ENCODE measurements around the gene RCBTB1.
"Not testable (repeated sequence)": the region's sequence is repeated elsewhere in the genome, so short reads cannot be mapped to it uniquely, and the experiment has no call there.

The RCBTB1 gene

GRCh38 chr13:49590714-49591113 is 5.4 kb upstream of the RCBTB1 start:
- not testable (repeated sequence) for ATAC-seq (replicated peaks); H3K4me1 Mint-ChIP-seq (ENCODE audit: low read depth in 2 of 2); H3K4me3 Mint-ChIP-seq; DNase-seq; H3K9me3 Mint-ChIP-seq; H3K27me3 Mint-ChIP-seq; H3K27ac Mint-ChIP-seq; H3K36me3 Mint-ChIP-seq (ENCODE audit: insufficient read depth)

GRCh38 chr13:49587311-49587847 is 2.0 kb upstream of the RCBTB1 start:
- Mint-ChIP-seq H3K36me3 (ENCODE audit: insufficient read depth) (no peaks in the 10 kb centered on the region), H3K9me3 (no peaks in the 10 kb centered on the region), H3K27ac (no peak overlapping the region), H3K4me3 (no peak overlapping the region), H3K27me3 (no peaks in the 10 kb centered on the region), H3K4me1 (ENCODE audit: low read depth in 2 of 2) (peaks cover 9 to 13% of the 10 kb centered on the region in 2 donors)
- ATAC-seq (replicated peaks) (no peak), DNase-seq (no peak)

DNA sequence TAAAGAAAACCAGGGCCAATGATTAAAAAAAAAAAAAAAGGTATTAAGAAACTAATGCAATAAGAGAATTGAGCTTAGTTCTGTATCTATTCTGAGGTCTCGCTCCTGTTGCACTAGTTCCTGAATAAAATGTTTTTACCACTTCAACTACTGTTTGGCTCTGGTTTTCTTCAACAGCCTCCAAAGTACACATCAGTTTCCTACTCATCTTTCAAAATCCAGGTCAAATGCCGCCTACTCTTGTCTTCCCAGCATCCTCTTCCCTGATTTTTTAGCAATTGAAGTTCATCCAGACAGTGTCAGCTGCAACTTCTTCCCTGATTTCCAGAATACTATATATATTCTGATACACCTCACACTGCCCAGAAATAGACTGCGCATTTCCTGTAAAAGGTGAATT is 1.4 kb upstream of the RCBTB1 start:
- H3K27ac Mint-ChIP-seq: no peak overlapping the region
- peaks cover 9 to 15% of the 10 kb centered on the region in 2 donors for H3K4me1 Mint-ChIP-seq (ENCODE audit: low read depth in 2 of 2)
- no peaks in the 10 kb centered on the region for H3K36me3 Mint-ChIP-seq (ENCODE audit: insufficient read depth)
- ATAC-seq (replicated peaks) (no peak), DNase-seq (no peak)
- H3K27me3 Mint-ChIP-seq: no peaks in the 10 kb centered on the region
- no peaks in the 10 kb centered on the region for H3K9me3 Mint-ChIP-seq
- H3K4me3 Mint-ChIP-seq: peak overlapping the region; percentile 82 to 96

DNA sequence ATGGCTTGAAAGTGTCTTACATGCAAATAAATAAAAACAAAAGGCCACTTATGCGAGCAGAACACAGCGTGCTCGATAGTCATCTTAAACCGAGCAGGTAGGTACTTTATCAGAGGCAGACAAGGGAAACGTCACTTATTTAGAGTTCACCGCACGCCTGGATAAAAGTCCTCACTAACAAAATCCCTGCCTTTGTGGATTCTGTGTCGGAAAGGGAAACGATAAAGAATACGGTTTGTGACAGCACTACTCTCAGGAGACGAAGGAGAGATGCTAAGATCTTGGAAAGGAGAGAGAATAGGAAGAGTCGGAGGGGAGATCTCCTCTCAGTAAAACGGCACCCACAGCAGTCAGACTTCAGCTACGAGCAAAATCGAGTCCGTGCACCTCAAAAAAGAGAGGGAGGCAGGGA is 581 bp downstream of the RCBTB1 start:
- peak overlapping the region; percentile 86 to 94 for H3K27ac Mint-ChIP-seq
- H3K27me3 Mint-ChIP-seq: no peaks in the 10 kb centered on the region
- ATAC-seq (replicated peaks) (peak; percentile 10), DNase-seq (no peak)
- H3K4me1 Mint-ChIP-seq (ENCODE audit: low read depth in 2 of 2): peaks cover 17 to 24% of the 10 kb centered on the region in 2 donors
- H3K4me3 Mint-ChIP-seq: peak overlapping the region; percentile 82 to 96
- no peaks in the 10 kb centered on the region for H3K9me3 Mint-ChIP-seq
- H3K36me3 Mint-ChIP-seq (ENCODE audit: insufficient read depth): peaks cover 6% of the 10 kb centered on the region

GRCh38 chr13:49580980-49581680 is 4.2 kb downstream of the RCBTB1 start:
- Mint-ChIP-seq H3K27me3 (no peaks in the 10 kb centered on the region), H3K36me3 (ENCODE audit: insufficient read depth) (peaks cover 7% of the 10 kb centered on the region), H3K9me3 (no peaks in the 10 kb centered on the region), H3K4me3 (no peak overlapping the region), H3K4me1 (ENCODE audit: low read depth in 2 of 2) (peaks cover 17 to 24% of the 10 kb centered on the region in 2 donors), H3K27ac (no peak overlapping the region)
- ATAC-seq (replicated peaks) (no peak), DNase-seq (no peak)

DNA sequence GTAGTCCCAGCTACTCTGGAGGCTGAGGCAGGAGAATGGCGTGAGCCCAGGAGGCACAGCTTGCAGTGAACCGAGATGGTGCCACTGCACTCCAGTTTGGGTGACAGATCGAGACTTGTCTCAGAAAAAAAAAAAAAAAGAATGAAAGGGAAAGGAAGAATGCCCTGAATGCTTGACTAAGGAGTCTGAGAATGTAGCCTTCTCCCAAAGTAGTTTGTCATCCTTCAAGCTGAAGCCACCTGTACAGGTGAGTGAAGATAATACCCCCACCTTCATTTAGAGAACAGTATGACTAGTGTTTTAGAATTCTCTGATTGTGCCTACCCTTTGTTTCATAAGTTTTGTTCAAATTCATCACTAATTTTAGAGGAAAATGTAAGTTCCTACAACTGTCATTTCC is 5.9 kb downstream of the RCBTB1 start:
- H3K4me3 Mint-ChIP-seq: no peak overlapping the region
- ATAC-seq (replicated peaks): no peak
- H3K27ac Mint-ChIP-seq: no peak overlapping the region
- no peak for DNase-seq
- H3K36me3 Mint-ChIP-seq (ENCODE audit: insufficient read depth): peaks cover 10% of the 10 kb centered on the region
- no peaks in the 10 kb centered on the region for H3K27me3 Mint-ChIP-seq
- H3K9me3 Mint-ChIP-seq: no peaks in the 10 kb centered on the region
- peaks cover 11 to 29% of the 10 kb centered on the region in 2 donors for H3K4me1 Mint-ChIP-seq (ENCODE audit: low read depth in 2 of 2)

DNA sequence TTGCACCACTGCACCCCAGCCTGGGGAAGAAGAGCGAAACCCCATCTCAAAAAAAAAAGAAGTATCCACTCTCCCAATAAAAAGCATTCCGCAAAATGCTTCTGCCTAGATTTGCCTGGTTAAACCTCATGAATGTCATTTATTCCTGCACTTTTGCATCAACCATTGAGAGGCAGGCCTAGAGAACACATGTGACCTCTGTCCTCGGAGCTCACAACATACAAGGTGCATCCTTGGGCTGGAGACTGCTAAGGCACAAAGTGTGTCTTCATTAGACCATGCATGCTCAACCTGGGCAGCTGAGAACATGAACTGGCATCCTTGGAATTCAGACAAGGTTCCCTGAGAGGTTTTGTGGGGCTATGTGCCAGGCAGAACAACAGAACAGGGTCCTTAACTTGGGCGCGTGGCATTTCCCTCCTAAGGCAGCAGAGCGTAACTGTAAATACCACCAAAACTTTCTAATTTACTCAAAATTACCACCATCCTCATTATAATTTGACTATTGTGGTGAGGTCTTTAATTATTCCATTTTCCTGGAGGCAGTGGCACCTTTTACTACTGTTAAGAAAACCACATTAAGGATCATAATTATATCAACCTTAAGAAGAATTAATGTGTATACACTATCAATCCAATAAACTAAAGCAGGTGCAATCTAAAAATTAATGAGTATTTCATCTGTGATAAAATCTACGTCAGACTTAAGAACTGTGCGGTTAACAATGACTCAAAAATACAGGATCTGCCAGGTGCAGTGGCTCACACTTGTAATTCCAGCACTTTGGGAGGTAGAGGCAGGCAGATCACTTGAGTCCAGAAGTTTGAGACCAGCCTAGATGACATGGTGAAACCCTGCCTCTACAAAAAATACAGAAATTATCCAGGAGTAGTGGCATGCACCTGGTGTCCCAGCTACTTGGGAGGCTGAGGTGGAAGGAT is 13.8 kb downstream of the RCBTB1 start:
- H3K36me3 Mint-ChIP-seq (ENCODE audit: insufficient read depth): peaks cover 3% of the 10 kb centered on the region
- H3K4me3 Mint-ChIP-seq: no peak overlapping the region
- no peak for ATAC-seq (replicated peaks)
- DNase-seq: no peak
- H3K4me1 Mint-ChIP-seq (ENCODE audit: low read depth in 2 of 2): peaks cover 18 to 38% of the 10 kb centered on the region in 2 donors
- peak overlapping the region; percentile 85 to 89 for H3K27ac Mint-ChIP-seq
- H3K27me3 Mint-ChIP-seq: no peaks in the 10 kb centered on the region
- H3K9me3 Mint-ChIP-seq: no peaks in the 10 kb centered on the region

GRCh38 chr13:49569993-49570689 is 15.2 kb downstream of the RCBTB1 start:
- ATAC-seq (replicated peaks): peak; percentile 81
- H3K4me3 Mint-ChIP-seq: no peak overlapping the region
- H3K27me3 Mint-ChIP-seq: no peaks in the 10 kb centered on the region
- H3K4me1 Mint-ChIP-seq (ENCODE audit: low read depth in 2 of 2): peaks cover 18 to 34% of the 10 kb centered on the region in 2 donors
- H3K9me3 Mint-ChIP-seq: no peaks in the 10 kb centered on the region
- H3K27ac Mint-ChIP-seq: peak overlapping the region; percentile 85 to 89
- no peak for DNase-seq
- H3K36me3 Mint-ChIP-seq (ENCODE audit: insufficient read depth): no peaks in the 10 kb centered on the region

DNA sequence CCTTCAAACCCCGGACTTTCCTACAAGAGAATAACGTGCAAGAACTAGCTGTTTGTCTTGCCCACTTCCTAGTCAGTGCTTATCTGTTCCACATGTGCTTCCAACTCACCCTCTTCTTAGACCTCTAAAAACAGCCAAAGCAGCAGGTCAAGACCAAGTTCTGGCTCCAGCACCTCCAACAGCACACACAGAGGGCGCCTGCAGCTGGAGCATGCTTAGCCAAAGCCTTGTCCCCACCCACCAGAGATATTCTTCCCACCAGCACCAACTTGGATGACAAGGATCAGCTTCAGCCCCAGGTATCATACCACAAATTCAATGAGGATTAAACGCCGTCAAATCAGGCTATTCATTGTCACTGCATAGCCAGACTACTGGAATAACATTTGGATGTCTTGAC is 17.9 kb downstream of the RCBTB1 start:
- Mint-ChIP-seq H3K9me3 (no peaks in the 10 kb centered on the region), H3K4me1 (ENCODE audit: low read depth in 2 of 2) (peaks cover 18 to 29% of the 10 kb centered on the region in 2 donors), H3K4me3 (no peak overlapping the region), H3K36me3 (ENCODE audit: insufficient read depth) (peaks cover 12% of the 10 kb centered on the region), H3K27ac (no peak overlapping the region), H3K27me3 (no peaks in the 10 kb centered on the region)
- DNase-seq: no peak
- no peak for ATAC-seq (replicated peaks)

DNA sequence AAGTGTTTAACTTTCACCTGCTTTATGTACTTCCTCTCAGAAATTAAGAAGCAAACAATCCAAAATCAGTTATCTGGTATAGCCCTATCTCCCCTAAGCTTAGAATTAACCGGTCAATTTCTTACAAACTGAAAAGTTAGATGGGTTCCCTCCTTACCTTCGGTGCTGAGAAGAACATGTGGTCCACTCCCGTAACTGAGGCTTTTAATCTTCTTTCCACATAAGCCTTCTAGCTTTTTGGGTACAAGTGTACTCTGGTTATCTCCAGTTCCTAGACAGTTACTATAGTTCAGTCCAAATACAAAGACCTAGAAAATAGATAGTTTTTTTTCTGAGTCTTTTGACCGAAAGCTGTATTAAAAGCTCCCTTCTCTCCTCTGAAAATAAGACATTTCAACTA is 18.9 kb downstream of the RCBTB1 start:
- no peak for DNase-seq
- peaks cover 17 to 24% of the 10 kb centered on the region in 2 donors for H3K4me1 Mint-ChIP-seq (ENCODE audit: low read depth in 2 of 2)
- no peak for ATAC-seq (replicated peaks)
- H3K4me3 Mint-ChIP-seq: no peak overlapping the region
- H3K9me3 Mint-ChIP-seq: no peaks in the 10 kb centered on the region
- no peak overlapping the region for H3K27ac Mint-ChIP-seq
- peaks cover 22% of the 10 kb centered on the region for H3K36me3 Mint-ChIP-seq (ENCODE audit: insufficient read depth)
- no peaks in the 10 kb centered on the region for H3K27me3 Mint-ChIP-seq

GRCh38 chr13:49565461-49565860 is 19.9 kb downstream of the RCBTB1 start:
- Mint-ChIP-seq H3K36me3 (ENCODE audit: insufficient read depth) (peaks cover 32% of the 10 kb centered on the region), H3K4me1 (ENCODE audit: low read depth in 2 of 2) (peaks cover 9 to 14% of the 10 kb centered on the region in 2 donors)
- not testable (repeated sequence) for DNase-seq; H3K9me3 Mint-ChIP-seq; ATAC-seq (replicated peaks); H3K27me3 Mint-ChIP-seq; H3K27ac Mint-ChIP-seq; H3K4me3 Mint-ChIP-seq

DNA sequence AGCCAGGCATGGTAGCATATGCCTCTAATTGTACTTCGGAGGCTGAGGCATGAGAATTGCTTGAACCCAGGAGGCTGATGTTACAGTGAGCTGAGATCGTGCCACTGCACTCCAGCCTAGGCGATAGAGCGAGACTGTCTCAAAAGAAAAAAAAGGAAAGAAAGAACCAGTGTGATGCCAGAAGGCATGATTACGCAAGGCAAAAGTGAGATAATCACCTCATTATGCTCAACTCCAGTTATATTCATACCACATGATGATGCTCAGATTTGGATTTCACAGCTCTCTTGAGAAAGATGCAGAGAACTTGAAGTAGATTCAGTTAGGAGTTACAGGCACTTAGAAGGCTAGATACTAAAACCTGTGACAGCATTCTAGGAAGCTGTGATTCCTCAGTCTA is 21.8 kb downstream of the RCBTB1 start:
- DNase-seq: no peak
- H3K4me3 Mint-ChIP-seq: no peak overlapping the region

GRCh38 chr13:49561062-49561410 is 24.3 kb downstream of the RCBTB1 start:
- Mint-ChIP-seq H3K27ac (peak overlapping the region in 1 of 2 donors; percentile 13), H3K4me3 (no peak overlapping the region), H3K9me3 (no peaks in the 10 kb centered on the region), H3K36me3 (ENCODE audit: insufficient read depth) (peaks cover 57% of the 10 kb centered on the region), H3K4me1 (ENCODE audit: low read depth in 2 of 2) (no peaks in the 10 kb centered on the region), H3K27me3 (no peaks in the 10 kb centered on the region)
- ATAC-seq (replicated peaks): no peak
- DNase-seq: no peak

More for the DNA sequence above, 21.8 kb downstream of the RCBTB1 start:
- no peaks in the 10 kb centered on the region for H3K9me3 Mint-ChIP-seq
- H3K27me3 Mint-ChIP-seq: no peaks in the 10 kb centered on the region
- peak overlapping the region in 1 of 2 donors; percentile 77 for H3K27ac Mint-ChIP-seq
- H3K4me1 Mint-ChIP-seq (ENCODE audit: low read depth in 2 of 2): peaks cover 0 to 3% of the 10 kb centered on the region in 2 donors
- peaks cover 51% of the 10 kb centered on the region for H3K36me3 Mint-ChIP-seq (ENCODE audit: insufficient read depth)
- no peak for ATAC-seq (replicated peaks)

Measured in effector memory CD8-positive, alpha-beta T cell (primary cell).